Measurements from ENCODE around the gene SLC25A21.
"Not testable (repeated sequence)": the region's sequence is repeated elsewhere in the genome, so short reads cannot be mapped to it uniquely, and the experiment has no call there.

The SLC25A21 gene

DNA sequence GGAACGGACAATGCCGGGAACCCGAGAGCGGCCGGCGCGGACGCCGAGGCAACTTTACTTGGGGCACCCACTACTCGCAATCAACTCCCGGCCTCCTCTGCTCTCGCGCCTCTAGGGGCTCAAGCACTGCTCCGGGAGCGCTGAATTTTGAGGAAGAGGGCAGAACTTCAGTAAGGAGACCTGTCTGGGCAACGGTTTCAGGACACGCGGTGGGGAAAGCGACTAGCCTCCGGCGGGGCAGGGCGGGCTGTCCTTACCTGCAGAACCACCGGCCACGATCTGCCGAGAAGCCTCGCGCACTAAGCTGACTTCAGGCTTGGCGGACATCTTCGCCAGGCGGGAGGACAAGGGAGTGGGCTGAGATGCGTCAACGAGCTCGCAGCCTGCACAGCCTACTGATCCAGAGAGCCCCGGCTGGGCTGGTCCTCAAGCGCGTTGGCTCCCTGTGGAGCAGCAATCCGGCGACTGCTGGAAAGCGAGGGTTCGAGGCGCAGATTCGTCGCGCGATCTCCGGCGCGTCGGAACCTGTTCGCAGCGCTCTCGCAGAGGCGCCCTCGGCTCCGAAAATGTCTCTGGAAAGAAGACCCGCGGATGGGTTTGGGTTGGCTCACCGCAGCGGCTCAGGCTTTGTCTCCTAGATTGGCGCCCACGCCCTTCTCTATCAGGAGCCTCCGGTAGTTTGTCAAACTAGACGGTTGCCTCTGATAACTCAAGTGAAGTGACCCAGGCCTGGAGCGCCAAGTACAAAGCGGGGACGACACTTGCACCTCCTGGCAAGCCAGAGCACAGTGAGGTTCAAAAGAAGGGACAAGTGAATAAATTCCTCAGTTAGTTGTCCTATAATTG is at the start of gene SLC25A21:
Gene SLC25A21 (minus strand): TSS at position 583 of the 846 bp plus-strand sequence.
- no peak for DNase-seq (ENCODE audit: low read depth)

DNA sequence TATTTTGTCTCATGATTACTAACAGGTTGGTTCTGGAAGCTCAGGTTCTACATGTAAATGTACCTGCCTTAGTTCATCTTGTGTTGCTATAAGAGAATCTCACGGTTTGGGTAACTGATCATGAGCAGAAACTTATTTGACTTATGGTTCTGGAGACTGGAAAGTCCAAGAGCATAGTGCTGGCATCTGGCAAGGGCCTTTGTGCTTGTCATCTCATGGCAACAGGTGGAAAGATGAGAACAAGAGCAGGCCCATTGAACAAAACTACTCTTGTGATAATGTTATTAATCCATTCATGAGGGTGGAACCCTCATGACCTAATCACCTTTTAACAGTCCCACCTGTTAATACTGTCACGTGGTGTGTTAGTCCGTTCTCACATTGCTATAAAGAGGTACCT is 48.7 kb upstream of the SLC25A21 start:
- no peak for DNase-seq (ENCODE audit: low read depth)

DNA sequence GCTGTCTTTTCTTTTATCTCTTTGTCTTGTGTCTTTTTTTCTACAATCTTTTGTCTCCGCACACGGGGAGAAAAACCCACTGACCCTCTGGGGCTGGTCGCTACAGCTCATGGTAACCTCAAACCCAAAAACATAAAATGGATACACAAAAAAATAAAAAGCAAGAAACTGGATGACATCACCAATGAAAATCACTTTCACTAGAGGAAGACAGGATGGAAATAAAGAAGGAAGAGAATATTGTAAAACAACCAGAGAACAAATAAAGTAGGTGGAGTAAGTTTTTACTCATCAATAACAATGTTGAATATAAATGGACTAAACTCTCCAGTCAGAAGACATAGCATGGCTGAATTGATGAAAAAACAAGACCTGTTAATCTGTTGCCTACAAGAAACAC is 42.9 kb upstream of the SLC25A21 start:
- DNase-seq (ENCODE audit: low read depth): no peak

DNA sequence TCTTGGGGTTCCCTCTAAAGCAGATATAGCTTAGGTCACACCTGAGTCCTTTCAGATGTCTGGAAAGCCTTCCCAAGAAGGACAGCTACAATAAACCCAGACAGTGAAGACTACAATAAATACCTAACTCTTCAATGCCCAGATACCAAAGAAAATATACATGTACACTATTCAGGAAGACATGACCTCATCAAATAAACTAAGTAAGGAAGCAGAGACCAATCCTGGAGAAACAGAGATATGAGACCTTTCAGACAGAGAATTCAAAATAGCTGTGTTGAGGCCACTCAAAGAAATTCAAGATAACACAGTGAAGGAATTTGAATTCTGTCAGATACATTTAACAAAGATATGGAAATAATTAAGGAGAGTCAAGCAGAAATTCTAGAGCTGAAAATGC is 40.6 kb upstream of the SLC25A21 start:
- no peak for DNase-seq (ENCODE audit: low read depth)

DNA sequence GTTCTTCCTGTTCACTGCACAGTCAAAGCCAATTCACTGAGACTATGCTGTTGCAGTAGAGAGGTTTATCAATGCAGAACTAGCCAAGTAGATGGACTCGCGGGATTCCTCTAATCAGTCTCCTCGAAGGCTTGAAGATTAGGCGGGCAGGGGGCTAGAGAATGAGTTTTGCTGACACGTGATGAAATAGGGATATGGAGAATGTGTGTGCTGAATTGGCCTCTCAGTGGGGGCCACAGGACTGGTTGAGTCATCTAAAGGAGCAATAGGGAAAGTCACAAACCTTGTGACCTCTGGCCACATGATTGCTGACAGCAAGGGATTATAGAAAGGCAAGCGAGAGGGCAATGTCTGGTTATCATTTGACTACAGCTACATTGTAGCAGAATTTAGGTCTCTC is 38.0 kb upstream of the SLC25A21 start:
- no peak for DNase-seq (ENCODE audit: low read depth)

DNA sequence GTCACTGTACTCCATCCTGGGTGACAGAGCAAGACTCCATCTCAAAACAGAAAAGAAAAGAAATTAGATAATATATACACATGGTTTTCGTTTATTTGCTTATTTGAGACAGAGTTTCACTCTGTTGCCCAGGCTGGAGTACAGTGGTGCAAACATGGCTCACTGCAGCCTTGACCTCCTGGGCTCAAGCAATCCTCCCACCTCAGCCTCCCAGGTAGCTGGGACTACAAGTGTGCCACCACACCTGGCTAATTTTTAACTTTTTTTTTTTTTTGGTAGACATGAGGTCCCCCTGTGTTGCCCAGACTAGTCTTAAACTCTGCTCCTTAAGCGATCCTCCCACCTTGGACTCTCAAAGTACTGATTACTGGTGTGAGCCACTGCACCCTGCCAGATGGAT is 37.2 kb upstream of the SLC25A21 start:
- not testable (repeated sequence) for DNase-seq (ENCODE audit: low read depth)

DNA sequence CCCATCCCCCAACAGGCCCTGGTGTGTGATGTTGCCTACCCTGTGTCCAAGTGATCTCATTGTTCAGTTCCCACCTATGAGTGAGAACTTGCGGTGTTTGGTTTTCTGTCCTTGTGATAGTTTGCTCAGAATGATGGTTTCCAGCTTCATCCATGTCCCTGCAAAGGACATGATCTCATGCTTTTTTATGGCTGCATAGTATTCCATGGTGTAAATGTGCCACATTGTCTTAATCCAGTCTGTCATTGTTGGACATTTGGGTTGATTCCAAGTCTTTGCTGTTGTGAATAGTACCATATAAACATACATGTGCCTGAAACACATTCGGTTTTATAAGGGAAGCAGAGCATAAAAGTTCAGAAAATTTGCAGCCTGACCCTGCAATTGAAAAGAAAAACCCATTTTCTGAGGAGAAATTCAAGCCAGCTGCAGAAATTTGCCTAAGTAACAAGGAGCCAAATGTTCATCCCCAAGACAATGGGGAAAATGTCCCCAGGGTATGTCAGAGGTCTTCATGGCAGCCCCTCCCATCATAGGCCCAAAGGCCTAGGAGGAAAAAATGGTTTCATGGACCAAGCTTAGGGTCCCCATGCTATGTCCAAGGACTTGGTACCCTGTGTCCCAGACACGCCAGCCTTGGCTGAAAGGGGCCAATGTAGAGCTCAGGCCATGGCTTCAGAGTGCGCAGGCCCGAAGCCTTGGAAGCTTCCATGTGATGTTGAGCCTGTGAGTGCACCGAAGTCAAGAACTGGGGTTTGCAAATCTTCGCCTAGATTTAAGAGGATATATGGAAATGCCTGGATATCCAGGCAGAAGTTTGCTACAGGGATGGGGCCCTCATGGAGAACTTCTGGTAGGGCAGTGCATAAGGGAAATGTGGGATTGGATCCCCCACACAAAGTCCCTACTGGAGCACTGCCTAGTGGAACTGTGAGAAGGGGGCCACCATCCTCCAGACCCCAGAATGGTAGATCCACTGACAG is 33.5 kb upstream of the SLC25A21 start:
- not testable (repeated sequence) for DNase-seq (ENCODE audit: low read depth)

DNA sequence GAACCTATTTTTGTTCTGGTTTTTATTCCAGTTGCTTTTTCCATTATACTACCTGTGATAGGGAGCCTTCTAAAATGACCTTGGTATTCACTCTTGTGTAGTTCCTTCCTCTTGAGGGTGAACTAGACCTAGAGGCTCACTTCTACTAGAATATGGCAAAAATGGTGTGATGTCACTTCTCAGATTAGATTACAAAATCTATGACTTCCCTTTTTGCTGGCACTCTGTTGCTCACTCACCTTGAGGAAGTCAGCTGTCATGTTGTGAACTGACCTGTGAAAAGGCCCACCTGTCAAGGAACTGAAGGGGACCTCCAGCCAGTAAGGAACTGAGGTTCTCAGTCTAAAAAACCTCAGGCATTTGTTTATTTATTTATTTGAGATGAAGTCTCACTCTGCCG is 31.0 kb upstream of the SLC25A21 start:
- DNase-seq (ENCODE audit: low read depth): no peak

DNA sequence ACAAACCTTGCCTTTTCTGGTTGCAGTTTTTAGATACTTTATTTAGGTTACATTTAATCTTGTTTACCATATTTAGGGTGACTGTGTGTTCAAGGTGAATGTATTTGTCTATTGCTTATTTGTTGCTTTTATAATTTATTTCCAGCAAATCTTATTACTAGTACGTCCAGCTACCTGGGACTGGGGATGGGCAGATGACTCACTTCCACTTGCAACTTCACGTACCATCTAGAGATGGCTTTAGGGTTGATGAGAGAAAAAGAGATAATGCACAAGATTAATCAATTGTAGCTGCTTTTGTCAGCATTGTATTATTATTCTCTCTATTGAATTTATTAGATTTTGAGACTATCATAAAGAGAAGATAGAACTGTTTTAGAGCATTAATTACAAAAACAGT is 30.4 kb upstream of the SLC25A21 start:
- no peak for DNase-seq (ENCODE audit: low read depth)

DNA sequence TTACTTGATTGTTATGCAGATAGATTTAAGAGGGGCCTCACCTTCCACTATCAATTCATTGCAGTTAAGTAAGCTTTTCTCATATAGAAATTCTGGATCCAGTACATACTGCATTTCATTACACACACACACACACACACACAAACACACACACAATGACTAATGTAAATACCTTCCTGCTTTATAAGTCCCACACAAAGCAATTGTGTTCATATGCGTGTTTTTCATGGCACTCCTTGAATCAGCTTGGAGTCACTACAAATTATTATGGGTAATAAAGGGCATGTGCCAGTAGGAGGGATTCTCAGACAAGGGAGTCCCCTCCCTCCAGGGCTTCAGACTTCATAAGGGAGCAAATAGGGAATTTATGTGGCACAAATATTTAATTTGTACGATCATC is 29.9 kb upstream of the SLC25A21 start:
- DNase-seq (ENCODE audit: low read depth): no peak

DNA sequence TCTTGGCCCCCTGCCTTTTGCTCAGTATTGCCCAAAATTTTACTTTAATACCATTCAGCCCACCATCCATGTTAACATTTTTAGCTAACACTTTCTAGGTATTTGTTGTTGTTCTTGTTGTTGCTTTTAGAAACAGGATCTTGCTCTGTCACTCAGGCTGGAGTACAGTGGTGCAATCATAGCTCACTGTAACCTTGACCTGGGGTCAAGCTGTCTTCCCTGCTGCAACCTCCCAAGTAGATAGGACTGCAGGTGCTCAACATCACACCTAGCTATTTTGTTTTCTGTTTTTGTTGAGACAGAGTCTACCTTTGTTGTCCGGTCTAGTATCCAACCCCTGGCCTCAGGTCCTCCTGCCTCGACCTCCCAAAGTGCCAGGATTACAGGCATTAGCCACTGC is 29.3 kb upstream of the SLC25A21 start:
- DNase-seq (ENCODE audit: low read depth): no peak

DNA sequence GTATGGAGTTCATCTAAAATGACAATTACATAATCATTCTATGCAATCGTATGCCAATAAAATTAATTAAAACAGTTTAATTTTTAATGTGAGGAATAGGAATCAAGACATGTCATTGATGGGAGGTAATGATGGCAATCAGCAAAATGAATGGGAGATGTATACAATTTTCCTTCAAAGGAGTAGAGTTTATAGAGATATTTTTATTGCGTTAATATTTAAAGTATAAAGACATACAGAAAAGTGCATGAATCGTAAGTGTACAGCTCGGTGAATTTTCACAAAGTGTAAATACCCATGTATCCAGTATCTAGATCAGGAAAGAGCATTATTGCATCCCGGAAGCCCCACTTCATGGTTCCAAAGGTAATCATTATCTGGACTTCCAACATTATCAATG is 26.5 kb upstream of the SLC25A21 start:
- DNase-seq (ENCODE audit: low read depth): no peak

DNA sequence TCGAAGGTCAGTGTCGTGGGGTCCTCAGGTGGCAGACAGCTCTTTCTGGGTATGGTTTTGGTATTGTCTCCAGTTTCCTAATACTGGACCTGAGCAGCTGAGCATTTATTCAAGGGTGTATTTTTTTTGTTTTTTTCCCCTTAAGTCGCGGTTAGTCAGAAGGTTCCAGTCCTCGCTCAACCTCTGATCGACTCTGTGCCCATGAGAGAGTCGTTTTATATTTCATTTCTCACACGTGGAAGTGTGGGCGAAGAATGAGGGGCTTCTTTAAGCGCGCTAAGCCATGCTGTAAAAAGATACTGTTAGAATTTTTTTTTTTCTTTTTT is 25.8 kb upstream of the SLC25A21 start:
- no peak for DNase-seq (ENCODE audit: low read depth)

DNA sequence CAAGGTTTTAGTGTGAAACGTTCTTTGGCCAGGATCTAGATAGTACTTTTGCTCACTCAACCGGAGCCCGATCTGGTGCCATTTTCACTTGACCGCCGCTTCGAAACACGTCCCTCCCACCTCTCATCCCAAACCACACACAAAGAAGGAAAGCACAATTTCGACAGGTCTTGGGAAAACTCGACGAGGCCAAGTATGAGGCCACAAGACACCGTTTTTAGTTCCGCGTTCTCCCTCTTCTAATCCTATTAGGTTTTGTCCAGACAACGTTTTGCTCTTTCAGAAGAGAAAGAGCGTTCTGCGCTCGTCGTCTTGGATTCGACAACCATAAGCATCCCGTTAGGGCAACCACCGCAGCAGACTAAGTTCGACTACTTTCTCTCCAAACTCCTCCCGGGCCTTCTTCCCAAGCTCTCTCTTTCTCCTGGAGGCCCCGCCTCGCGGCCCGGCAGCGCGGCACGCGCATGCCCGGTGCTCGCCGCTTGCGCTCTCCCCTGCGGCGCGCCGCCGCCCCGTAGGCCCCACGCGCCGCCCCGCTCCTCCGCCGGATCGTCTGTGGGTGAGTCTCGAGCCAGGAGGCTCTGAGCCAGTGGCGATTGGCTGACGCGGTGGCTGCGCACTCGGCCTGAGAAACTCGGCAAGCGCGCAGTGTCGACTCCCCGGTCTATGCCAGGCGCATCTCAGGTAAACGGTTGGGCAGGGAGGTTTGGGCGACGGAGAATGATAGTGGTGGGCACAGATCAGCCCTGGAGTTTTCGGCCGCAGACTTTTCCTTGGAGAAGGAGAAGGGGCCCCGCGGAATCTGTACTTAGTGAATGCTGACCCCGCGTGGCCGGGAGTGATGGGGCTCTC is 25.2 kb upstream of the SLC25A21 start, which contains the start of gene MIPOL1:
Gene MIPOL1 (plus strand): TSS at position 517 of the 852 bp plus-strand sequence. CDS start 49,952 bp downstream, outside the sequence.
- DNase-seq (ENCODE audit: low read depth): no peak

DNA sequence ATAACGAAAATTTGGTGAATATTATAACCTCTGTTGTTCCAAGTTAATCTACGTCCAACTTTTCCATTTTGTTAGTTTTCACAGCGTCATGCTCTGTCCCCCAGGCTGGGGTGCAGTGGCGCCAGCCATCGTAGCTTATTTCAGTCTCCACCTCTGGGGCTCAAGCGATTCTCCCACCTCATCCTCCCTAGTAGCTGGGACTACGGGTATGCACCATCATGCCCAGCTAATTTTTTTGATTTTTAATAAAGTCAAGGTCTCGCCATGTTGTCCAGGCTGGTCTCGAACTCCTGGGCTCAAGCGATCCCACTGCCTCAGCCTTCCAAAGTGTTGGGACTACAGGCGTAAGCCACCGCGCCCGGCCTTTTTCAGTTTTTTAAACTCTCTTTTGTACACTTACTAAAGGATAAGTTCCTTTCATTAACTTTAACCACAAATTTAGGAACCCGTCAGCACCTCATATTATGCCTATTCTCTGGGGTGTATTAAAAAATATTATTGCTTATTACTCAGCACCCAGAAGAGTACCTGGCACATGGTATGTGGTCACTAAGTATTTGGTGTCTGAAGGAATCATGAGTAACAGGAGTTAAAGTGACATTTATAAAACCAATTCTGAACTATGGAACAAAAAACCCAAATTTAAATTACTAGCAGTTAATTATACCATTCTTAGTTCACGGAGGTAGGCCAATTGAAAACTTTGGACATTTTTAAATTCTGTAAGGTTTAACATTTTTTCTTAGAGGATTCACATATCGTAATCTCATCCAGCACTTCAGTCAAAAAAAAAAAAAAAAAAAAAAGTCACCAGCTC is 24.4 kb upstream of the SLC25A21 start:
- no peak for DNase-seq (ENCODE audit: low read depth)

DNA sequence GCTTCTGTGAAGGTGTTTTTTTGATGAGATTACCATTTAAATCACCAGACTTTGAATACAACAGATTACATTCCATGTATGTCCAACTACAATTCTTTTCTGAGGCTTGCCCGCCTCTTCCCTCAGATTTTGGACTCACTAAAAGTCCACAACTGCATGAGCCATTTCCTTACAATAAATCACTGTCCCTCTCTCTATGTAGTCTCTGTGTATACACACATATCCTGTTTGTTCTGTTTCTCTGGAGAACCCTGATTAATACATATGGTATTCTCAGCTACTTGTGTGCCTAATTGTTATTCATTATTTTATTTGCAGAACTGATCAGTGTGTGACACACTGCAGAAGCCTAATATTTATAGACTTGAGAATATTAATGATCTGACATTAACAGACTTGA is 22.9 kb upstream of the SLC25A21 start:
- no peak for DNase-seq (ENCODE audit: low read depth)

DNA sequence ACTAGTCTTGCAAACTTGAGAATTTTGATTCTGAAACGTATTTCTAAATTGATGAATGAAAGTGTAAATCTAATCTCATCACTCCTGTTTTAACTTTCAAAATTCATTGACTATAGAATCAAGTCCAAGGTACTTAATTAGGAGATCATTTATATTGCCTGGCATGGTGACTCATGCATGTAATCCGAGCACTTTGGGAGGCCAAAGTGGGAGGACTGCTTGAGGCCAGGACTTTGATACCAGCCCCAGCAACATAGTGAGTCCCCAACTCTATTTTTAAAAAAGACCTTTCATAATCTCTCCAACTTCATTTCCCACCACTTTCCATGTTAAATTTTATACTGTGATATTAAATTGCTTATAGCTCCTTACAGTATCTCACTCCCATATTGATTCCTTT is 22.3 kb upstream of the SLC25A21 start:
- no peak for DNase-seq (ENCODE audit: low read depth)

DNA sequence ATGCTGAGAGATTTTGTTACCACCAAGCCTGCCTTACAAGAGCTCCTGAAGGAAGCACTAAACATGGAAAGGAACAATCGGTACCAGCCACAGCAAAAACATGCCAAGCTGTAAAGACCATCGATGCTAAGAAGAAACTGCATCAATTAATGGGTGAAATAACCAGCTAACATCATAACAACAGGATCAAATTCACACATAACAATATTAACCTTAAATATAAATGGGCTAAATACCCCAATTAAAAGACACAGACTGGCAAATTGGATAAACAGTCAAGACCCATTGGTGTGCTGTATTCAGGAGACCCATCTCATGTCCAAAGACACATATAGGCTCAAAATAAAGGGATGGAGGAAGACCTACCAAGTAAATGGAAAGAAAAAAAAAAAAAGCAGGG is 17.3 kb upstream of the SLC25A21 start:
- DNase-seq (ENCODE audit: low read depth): not testable (repeated sequence)

DNA sequence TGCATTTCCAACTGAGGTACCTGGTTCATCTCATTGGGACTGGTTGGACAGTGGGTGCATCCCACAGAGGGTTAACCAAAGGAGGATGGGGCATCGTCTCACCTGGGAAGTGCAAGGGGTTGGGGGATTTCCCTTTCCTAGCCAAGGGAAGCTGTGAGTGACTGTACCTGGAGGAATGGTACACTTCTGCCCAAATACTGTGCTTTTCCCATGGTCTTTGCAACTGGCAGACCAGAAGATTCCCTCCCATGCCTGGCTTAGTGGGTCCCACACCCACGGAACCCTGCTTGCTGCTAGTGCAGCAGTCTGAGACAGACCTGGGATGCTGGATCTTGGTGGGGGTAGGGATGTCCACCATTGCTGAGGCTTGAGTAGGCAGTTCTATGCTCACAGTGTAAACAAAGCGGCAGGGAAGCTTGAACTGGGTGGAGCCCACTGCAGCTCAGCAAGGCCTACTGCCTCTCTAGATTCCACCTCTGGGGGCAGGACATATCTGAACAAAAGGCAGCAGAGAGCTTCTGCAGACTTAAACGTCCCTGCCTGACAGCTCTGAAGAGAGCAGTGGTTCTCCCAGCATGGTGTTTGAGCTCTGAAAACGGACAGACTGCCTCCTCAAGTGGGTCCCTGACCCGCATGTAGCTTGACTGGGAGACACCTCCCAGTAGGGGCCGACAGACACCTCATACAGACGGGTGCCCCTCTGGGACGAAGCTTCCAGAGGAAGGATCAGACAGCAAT is 15.6 kb upstream of the SLC25A21 start:
- not testable (repeated sequence) for DNase-seq (ENCODE audit: low read depth)

DNA sequence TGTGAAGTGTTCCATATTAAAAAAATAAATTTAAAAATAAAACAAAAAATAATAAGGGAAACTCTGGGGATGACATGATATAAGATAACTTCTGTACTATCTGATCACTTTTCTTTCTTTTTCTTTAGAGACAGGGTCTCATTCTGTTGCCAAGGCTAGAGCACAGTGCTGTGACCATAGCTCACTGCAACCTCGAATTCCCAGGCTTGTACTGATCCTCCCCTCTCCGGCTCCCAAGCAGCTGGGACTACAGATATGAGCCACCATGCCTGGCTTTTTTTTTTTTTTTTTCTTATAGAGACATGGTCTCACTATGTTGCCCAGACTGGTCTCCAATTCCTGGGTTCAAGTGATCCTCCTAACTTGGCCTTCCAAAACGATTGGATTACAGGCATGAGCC is 14.9 kb upstream of the SLC25A21 start:
- DNase-seq (ENCODE audit: low read depth): no peak
